C4-2B (cell line): ENCODE data around the gene PPP1R7.

Experiments used
- ZFX ChIP-seq: fragments of 450-650 bp; IDR thresholded peaks from 2 replicates; pipeline ENCODE4 v1.6.1; 2017
- TF ChIP-seq, protein P1 (sequence below): fragments of 450-650 bp; conservative IDR thresholded peaks from 2 replicates; pipeline ENCODE4 v1.5.1; 2017; ENCODE audit warnings: mild to moderate bottlenecking

DNA sequence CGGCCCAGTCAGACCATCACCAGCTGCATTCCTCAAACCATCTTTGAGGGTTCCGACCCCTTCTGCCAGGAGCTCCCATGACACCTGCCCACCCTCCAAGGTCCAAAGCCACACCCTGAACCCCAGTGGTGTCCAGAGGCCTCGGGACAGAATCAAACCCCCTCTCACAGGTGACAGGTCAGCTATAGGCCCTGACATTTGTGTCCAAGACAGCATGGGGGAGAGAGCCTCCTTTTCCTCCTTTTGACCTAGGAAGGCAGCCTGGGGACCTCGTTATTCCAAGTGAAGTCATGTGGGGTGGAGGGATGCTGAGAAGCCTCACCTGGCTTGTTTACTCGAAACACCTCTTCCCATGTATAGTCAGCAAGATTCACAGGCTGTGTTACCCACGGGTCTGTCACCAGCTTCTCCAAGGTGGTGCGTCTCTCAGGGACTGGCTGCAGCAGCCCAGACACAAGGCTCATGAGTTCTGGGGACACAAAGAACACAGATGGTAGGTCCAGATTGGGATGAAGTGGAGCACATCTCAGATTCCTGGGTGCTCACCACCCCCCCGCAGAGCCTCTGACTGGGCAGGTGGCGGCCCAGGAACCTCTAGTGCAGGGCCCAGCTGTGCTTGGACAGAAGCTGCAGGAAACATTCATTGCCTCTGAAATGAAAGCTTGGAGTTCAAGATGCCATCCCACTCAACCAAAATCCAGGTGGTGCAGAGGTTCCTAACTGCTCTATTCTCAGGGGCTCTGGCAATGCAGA, 43.1 kb upstream of the PPP1R7 start:
- TF ChIP-seq, protein P1, sequence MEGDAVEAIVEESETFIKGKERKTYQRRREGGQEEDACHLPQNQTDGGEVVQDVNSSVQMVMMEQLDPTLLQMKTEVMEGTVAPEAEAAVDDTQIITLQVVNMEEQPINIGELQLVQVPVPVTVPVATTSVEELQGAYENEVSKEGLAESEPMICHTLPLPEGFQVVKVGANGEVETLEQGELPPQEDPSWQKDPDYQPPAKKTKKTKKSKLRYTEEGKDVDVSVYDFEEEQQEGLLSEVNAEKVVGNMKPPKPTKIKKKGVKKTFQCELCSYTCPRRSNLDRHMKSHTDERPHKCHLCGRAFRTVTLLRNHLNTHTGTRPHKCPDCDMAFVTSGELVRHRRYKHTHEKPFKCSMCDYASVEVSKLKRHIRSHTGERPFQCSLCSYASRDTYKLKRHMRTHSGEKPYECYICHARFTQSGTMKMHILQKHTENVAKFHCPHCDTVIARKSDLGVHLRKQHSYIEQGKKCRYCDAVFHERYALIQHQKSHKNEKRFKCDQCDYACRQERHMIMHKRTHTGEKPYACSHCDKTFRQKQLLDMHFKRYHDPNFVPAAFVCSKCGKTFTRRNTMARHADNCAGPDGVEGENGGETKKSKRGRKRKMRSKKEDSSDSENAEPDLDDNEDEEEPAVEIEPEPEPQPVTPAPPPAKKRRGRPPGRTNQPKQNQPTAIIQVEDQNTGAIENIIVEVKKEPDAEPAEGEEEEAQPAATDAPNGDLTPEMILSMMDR, result no peak
- no peak for TF ChIP-seq ZFX
